ENCODE data around the gene SSH3. TPM values are rescaled to one million over a fixed set of nuclear protein-coding genes. Genes with fewer than 3 reads are reported as not detected.

The SSH3 gene
- total and polyA plus RNA-seq, 2 of the 8 experiments (the other 6 are each of a cell fraction or from before 2014, with no cell fraction given) = 16.9 to 19.8 TPM

DNA sequence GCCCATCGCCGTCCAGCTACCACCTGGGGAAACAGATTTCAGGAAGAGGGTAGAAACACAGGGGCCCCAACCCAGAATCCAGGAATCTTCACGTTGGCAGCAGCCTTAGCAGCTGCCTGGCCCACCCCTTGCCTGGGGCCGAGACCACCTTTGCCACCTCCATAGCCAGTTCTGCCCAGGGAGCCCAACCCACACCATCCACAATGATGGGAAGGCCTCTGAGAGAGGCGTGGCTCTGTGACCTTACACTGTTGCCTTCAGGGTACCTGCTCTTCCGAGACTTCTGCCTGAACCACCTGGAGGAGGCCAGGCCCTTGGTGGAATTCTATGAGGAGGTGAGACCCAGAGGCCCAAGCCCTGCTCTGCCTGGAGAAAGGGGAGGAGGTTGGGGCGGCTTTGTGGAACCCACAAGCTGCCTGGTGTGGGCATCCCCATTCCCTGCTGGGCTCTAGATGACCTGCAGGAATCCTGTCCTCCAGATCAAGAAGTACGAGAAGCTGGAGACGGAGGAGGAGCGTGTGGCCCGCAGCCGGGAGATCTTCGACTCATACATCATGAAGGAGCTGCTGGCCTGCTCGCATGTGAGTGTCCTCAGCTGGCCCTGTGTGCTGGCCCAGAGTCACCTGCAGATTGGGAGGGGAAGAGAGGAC lies 24.3 kb upstream of the SSH3 start:
- Histone ChIP-seq H2BK5ac (ENCODE audit: low read depth, low read length) (no peak overlapping the region), H4K5ac (ENCODE audit: insufficient read length, low read depth, low read length) (no peak overlapping the region), H3K23ac (ENCODE audit: insufficient read length) (no peak overlapping the region), H3K79me2 (ENCODE audit: control insufficient read depth in 1 of 2, insufficient read depth in 2 of 2, low read length in 2 of 2) (peaks cover 0 to 17% of the 10 kb centered on the region in 2 experiments; a peak in 1 of 4 replicates), H2AFZ (ENCODE audit: low read length) (no peak overlapping the region), H4K8ac (ENCODE audit: extremely low read depth, insufficient read depth, low read length) (no peak overlapping the region; the same call in 1 of the 2 replicates), H2AK5ac (ENCODE audit: low read depth, low read length) (no peak overlapping the region), H3K4me3 (ENCODE audit: extremely low read depth in 1 of 4, insufficient read depth in 2 of 4, low read depth in 3 of 4, low read length in 4 of 4) (no peak overlapping the region), H3K14ac (ENCODE audit: insufficient read length) (no peak overlapping the region), H3K4ac (replicated peaks; ENCODE audit: insufficient read length, low read depth, low read length) (no peak overlapping the region), H3K79me1 (ENCODE audit: low read depth, low read length) (peaks cover 6% of the 10 kb centered on the region; the same call in 1 of the 2 replicates), H2BK20ac (ENCODE audit: low read length) (no peak overlapping the region), H2BK120ac (replicated peaks; ENCODE audit: low read depth, low read length) (no peak overlapping the region), H3K9ac (replicated peaks in 1 of 4; ENCODE audit: extremely low read depth in 1 of 4, low read depth in 3 of 4, low read length in 3 of 4) (no peak overlapping the region), H2BK12ac (ENCODE audit: low read depth, low read length) (no peak overlapping the region), H3K56ac (replicated peaks; ENCODE audit: insufficient read length, low read depth, low read length) (no peak overlapping the region), H3K4me2 (ENCODE audit: insufficient read depth in 1 of 2, low read depth in 2 of 2, low read length in 2 of 2) (no peak overlapping the region), H3K36me3 (ENCODE audit: control insufficient read depth in 2 of 4, insufficient read depth in 4 of 4, low read length in 3 of 4) (peaks cover 12 to 38% (median 36%) of the 10 kb centered on the region in 4 experiments), H2BK15ac (ENCODE audit: low read length) (no peak overlapping the region), H3K4me1 (replicated peaks in 1 of 4; ENCODE audit: control insufficient read depth in 3 of 4, insufficient read depth in 4 of 4, low read length in 3 of 4) (peaks cover 0 to 24% (median 15%) of the 10 kb centered on the region in 4 experiments; a peak in 6 of 7 replicates), H4K20me1 (replicated peaks in 1 of 2; ENCODE audit: control insufficient read depth in 1 of 2, insufficient read depth in 2 of 2, low read length in 2 of 2) (peaks cover 0 to 7% of the 10 kb centered on the region in 2 experiments), H3K23me2 (ENCODE audit: low read depth, low read length) (no peaks in the 10 kb centered on the region; the same call in 1 of the 2 replicates), H3K27ac (ENCODE audit: low read depth, low read length) (no peak overlapping the region), H4K91ac (replicated peaks; ENCODE audit: insufficient read length, low read length) (no peak overlapping the region), H3K18ac (ENCODE audit: extremely low read depth, low read length) (no peak overlapping the region), H3K27me3 (replicated peaks in 1 of 4; ENCODE audit: control insufficient read depth in 3 of 4, extremely low read depth in 1 of 4, insufficient read depth in 3 of 4, low read length in 3 of 4) (no peaks in the 10 kb centered on the region), H3K9me3 (ENCODE audit: insufficient read depth in 2 of 2, low read depth in 1 of 2, low read length in 1 of 2) (no peaks in the 10 kb centered on the region)
- ChIA-PET POLR2A (ENCODE audit: partially characterized antibody) (interaction anchor here (0.9 to 1.4 kb wide), 3 partner anchors 9 to 222 kb away, joined by 3 to 7 read pairs (median 4); partner anchors contain the start of gene GRK2), CTCF (ENCODE audit: partially characterized antibody) (interaction anchor here (0.6 to 3.7 kb wide), 7 partner anchors 9 to 110 kb away, joined by 3 to 27 read pairs (median 4); partner anchors contain the start of genes ANKRD13D and GRK2)
- DNase-seq (ENCODE audit: low read depth in 1 of 2, low spot score in 2 of 2) = no peak
- FAIRE-seq = no peak
- 90% methylated on average over 14 of the region's 14 CpGs; no CpG with 5 or more reads in 1 of the 2 experiments for WGBS, 2 experiments (ENCODE audit: extremely low coverage in 1 of 2, insufficient coverage in 1 of 2, insufficient read length in 1 of 2, insufficient replicate concordance in 2 of 2, low coverage in 1 of 2, low lambda C conversion rate in 2 of 2, missing lambda C conversion rate in 1 of 2)
- TF ChIP-seq EGR1 (IDR thresholded peaks at IDR 0.05; ENCODE audit: borderline replicate concordance, low read depth, low read length) (no peak), CHD2 (IDR thresholded peaks at IDR 0.05; ENCODE audit: low read length) (no peak), SIN3A (conservative IDR thresholded peaks at IDR 0.05 in 1 of 2, IDR thresholded peaks at IDR 0.05 in 1 of 2; ENCODE audit: low read depth in 1 of 2, low read length in 2 of 2) (no peak), POLR2AphosphoS5 (IDR thresholded peaks at IDR 0.05; ENCODE audit: low read depth, low read length) (no peak), JUND (IDR thresholded peaks at IDR 0.05; ENCODE audit: low read length) (no peak), CHD1 (IDR thresholded peaks at IDR 0.05; ENCODE audit: low read depth, low read length) (no peak), ZNF274 (IDR thresholded peaks at IDR 0.05; ENCODE audit: borderline replicate concordance, extremely low read depth, low read length) (no peak)
- TF ChIP-seq, protein P1, sequence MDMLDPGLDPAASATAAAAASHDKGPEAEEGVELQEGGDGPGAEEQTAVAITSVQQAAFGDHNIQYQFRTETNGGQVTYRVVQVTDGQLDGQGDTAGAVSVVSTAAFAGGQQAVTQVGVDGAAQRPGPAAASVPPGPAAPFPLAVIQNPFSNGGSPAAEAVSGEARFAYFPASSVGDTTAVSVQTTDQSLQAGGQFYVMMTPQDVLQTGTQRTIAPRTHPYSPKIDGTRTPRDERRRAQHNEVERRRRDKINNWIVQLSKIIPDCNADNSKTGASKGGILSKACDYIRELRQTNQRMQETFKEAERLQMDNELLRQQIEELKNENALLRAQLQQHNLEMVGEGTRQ (IDR thresholded peaks at IDR 0.05; ENCODE audit: low read length) = no peak
- TF ChIP-seq, protein P2, sequence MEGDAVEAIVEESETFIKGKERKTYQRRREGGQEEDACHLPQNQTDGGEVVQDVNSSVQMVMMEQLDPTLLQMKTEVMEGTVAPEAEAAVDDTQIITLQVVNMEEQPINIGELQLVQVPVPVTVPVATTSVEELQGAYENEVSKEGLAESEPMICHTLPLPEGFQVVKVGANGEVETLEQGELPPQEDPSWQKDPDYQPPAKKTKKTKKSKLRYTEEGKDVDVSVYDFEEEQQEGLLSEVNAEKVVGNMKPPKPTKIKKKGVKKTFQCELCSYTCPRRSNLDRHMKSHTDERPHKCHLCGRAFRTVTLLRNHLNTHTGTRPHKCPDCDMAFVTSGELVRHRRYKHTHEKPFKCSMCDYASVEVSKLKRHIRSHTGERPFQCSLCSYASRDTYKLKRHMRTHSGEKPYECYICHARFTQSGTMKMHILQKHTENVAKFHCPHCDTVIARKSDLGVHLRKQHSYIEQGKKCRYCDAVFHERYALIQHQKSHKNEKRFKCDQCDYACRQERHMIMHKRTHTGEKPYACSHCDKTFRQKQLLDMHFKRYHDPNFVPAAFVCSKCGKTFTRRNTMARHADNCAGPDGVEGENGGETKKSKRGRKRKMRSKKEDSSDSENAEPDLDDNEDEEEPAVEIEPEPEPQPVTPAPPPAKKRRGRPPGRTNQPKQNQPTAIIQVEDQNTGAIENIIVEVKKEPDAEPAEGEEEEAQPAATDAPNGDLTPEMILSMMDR (IDR thresholded peaks at IDR 0.05; ENCODE audit: control extremely low read depth in 1 of 3, insufficient read depth in 1 of 3, low read depth in 1 of 3, low read length in 3 of 3) = no peak
